ENCODE data around the gene ITPR1. TPM values are rescaled to one million over a fixed set of nuclear protein-coding genes. Genes with fewer than 3 reads are reported as not detected.

Gene ITPR1
- total RNA-seq, 1 experiment from 2014 or later: 48.5 TPM

DNA sequence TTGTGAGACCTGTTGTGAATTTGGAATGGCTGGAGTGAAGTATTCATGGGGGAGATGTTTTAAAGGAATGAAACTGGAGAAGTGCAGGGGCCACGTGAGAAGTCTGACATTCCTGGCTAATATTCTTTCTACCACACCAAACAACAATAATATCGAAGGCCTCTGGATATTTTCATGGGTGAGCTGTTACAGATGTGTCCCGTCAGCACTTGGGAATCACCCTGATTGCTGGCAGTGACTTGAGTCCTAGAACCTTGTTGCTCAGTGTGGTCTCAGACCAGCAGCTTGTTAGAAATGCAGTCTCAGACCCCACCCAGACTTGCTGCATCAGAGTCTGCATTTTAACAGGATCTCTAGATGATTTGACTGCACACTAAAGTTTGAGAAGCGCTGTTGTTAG is 113.8 kb downstream of the ITPR1 start:
- DNase-seq (no peak), ATAC-seq (no peak)
- H3K9ac ChIP-seq (ENCODE audit: low read length): no peak overlapping the region
- no peaks in the 10 kb centered on the region for H3K9me3 ChIP-seq (ENCODE audit: low read length)
- H4K20me1 ChIP-seq (ENCODE audit: low read length): no peaks in the 10 kb centered on the region
- no TSS peak for BruUV-seq (replicated peaks)
- H3K36me3 ChIP-seq (ENCODE audit: low read depth, low read length): no peaks in the 10 kb centered on the region
- H3K4me1 ChIP-seq (ENCODE audit: insufficient read depth, low read length): no peaks in the 10 kb centered on the region
- H3K9me2 ChIP-seq (replicated peaks; ENCODE audit: low read length): no peaks in the 10 kb centered on the region
- no peak overlapping the region for H3K4me3 ChIP-seq (ENCODE audit: low read length)
- POLR2A ChIA-PET (ENCODE audit: unreplicated experiment): no interaction called here
- H3K27me3 ChIP-seq (ENCODE audit: low read length): no peaks in the 10 kb centered on the region
- no peak overlapping the region for H3K4me2 ChIP-seq (ENCODE audit: low read length)
- CTCF ChIA-PET: no interaction called here
- no peaks in the 10 kb centered on the region for H3K79me2 ChIP-seq (ENCODE audit: low read length)
- H3F3A ChIP-seq (ENCODE audit: low read length, unreplicated experiment): no peaks in the 10 kb centered on the region
- no peak for TF ChIP-seq EZH2 (IDR thresholded peaks at IDR 0.05; ENCODE audit: low read length, unreplicated experiment)
- no peak for TF ChIP-seq EZH2phosphoT487 (IDR thresholded peaks at IDR 0.05; ENCODE audit: borderline replicate concordance, low read length)
- TF ChIP-seq CTCF (conservative IDR thresholded peaks at IDR 0.05; ENCODE audit: low read depth, low read length): no peak
- H3K27ac ChIP-seq (ENCODE audit: low read length): no peak overlapping the region
- intact Hi-C loops (cut with micrococcal nuclease): no loop called here
- H2AFZ ChIP-seq (ENCODE audit: low read length): no peak overlapping the region

DNA sequence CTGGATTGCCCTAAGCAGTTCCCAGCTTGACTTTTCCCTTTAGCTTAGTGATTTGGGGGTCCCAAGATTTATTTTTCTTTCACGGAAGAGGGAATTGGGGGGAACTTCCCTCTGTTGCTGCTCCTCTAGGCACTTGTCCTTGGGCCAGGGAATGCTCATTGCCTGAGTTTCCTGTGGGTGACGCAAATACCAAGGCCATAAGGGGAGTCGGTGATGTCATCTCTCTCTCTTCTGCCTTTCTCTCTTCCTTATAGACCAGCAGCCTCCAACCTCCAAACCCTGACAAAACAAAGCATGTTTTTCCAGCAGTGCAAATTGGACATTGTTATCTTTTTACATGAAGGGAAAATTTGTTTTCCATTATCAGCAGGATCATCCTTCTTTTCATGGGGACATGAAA is 120.2 kb downstream of the ITPR1 start:
- Histone ChIP-seq H3F3A (ENCODE audit: low read length, unreplicated experiment) (no peaks in the 10 kb centered on the region), H3K36me3 (ENCODE audit: low read depth, low read length) (no peaks in the 10 kb centered on the region), H3K27ac (ENCODE audit: low read length) (no peak overlapping the region), H3K4me1 (ENCODE audit: insufficient read depth, low read length) (no peaks in the 10 kb centered on the region), H3K4me2 (ENCODE audit: low read length) (no peak overlapping the region), H3K9ac (ENCODE audit: low read length) (no peak overlapping the region), H4K20me1 (ENCODE audit: low read length) (no peaks in the 10 kb centered on the region), H3K27me3 (ENCODE audit: low read length) (no peaks in the 10 kb centered on the region), H3K9me2 (replicated peaks; ENCODE audit: low read length) (no peaks in the 10 kb centered on the region), H3K9me3 (ENCODE audit: low read length) (no peaks in the 10 kb centered on the region), H2AFZ (ENCODE audit: low read length) (no peak overlapping the region), H3K79me2 (ENCODE audit: low read length) (no peaks in the 10 kb centered on the region), H3K4me3 (ENCODE audit: low read length) (no peak overlapping the region)
- ATAC-seq (no peak), DNase-seq (no peak)
- intact Hi-C loops (cut with micrococcal nuclease): no loop called here
- CTCF ChIA-PET: no interaction called here
- BruUV-seq (replicated peaks): no TSS peak
- POLR2A ChIA-PET (ENCODE audit: unreplicated experiment): no interaction called here
- no peak for TF ChIP-seq EZH2phosphoT487 (IDR thresholded peaks at IDR 0.05; ENCODE audit: borderline replicate concordance, low read length)
- TF ChIP-seq CTCF (conservative IDR thresholded peaks at IDR 0.05; ENCODE audit: low read depth, low read length): no peak
- TF ChIP-seq EZH2 (IDR thresholded peaks at IDR 0.05; ENCODE audit: low read length, unreplicated experiment): no peak

GRCh38 chr3:4614070-4614469 is 120.9 kb downstream of the ITPR1 start:
- ATAC-seq (no peak), DNase-seq (no peak)
- Histone ChIP-seq H4K20me1 (ENCODE audit: low read length) (no peaks in the 10 kb centered on the region), H2AFZ (ENCODE audit: low read length) (no peak overlapping the region), H3K4me3 (ENCODE audit: low read length) (no peak overlapping the region), H3K4me2 (ENCODE audit: low read length) (no peak overlapping the region), H3K9me2 (replicated peaks; ENCODE audit: low read length) (no peaks in the 10 kb centered on the region), H3K27me3 (ENCODE audit: low read length) (no peaks in the 10 kb centered on the region), H3K9ac (ENCODE audit: low read length) (no peak overlapping the region), H3K79me2 (ENCODE audit: low read length) (no peaks in the 10 kb centered on the region), H3K4me1 (ENCODE audit: insufficient read depth, low read length) (no peaks in the 10 kb centered on the region), H3K9me3 (ENCODE audit: low read length) (no peaks in the 10 kb centered on the region), H3F3A (ENCODE audit: low read length, unreplicated experiment) (no peaks in the 10 kb centered on the region), H3K36me3 (ENCODE audit: low read depth, low read length) (no peaks in the 10 kb centered on the region), H3K27ac (ENCODE audit: low read length) (no peak overlapping the region)
- TF ChIP-seq EZH2 (IDR thresholded peaks at IDR 0.05; ENCODE audit: low read length, unreplicated experiment) (no peak), CTCF (conservative IDR thresholded peaks at IDR 0.05; ENCODE audit: low read depth, low read length) (no peak), EZH2phosphoT487 (IDR thresholded peaks at IDR 0.05; ENCODE audit: borderline replicate concordance, low read length) (no peak)
- CTCF ChIA-PET: interaction anchor here (0.9 kb wide), 1 partner anchor 263 kb away, joined by 4 read pairs; no protein-coding TSS in a partner anchor
- POLR2A ChIA-PET (ENCODE audit: unreplicated experiment): no interaction called here
- intact Hi-C loops (cut with micrococcal nuclease): no loop called here
- no TSS peak for BruUV-seq (replicated peaks)
